ENCODE results near the gene PTRH1.

GRCh38 chr9:127697575-127697974, 17.9 kb downstream of the PTRH1 start:
- TF ChIP-seq CTCF (conservative IDR thresholded peaks at IDR 0.05; ENCODE audit: low read depth, low read length), result no peak
- no peak for TF ChIP-seq RAD21 (IDR thresholded peaks at IDR 0.05; ENCODE audit: low read length)
- TF ChIP-seq NFE2L2 (IDR thresholded peaks at IDR 0.05; ENCODE audit: low read depth, low read length), result no peak
- no peak for TF ChIP-seq MAFK (IDR thresholded peaks at IDR 0.05; ENCODE audit: low read depth, low read length)
- no peak for TF ChIP-seq RCOR1 (IDR thresholded peaks at IDR 0.05; ENCODE audit: insufficient replicate concordance, low read length)
- TF ChIP-seq SMC3 (IDR thresholded peaks at IDR 0.05; ENCODE audit: low read depth, low read length), result no peak
- TF ChIP-seq CEBPB (IDR thresholded peaks at IDR 0.05; ENCODE audit: low read depth, low read length), result no peak

Data from IMR-90 (cell line).